ENCODE measurements around the gene LMAN2.
"Not testable (repeated sequence)": the region's sequence is repeated elsewhere in the genome, so short reads cannot be mapped to it uniquely, and the experiment has no call there.

LMAN2 gene

GRCh38 chr5:177346820-177347219 is 4.6 kb downstream of the LMAN2 start:
- DNase-seq: no peak

GRCh38 chr5:177344891-177345290 is 6.6 kb downstream of the LMAN2 start:
- DNase-seq: no peak

GRCh38 chr5:177343777-177344176 is 7.7 kb downstream of the LMAN2 start:
- DNase-seq: no peak

- DNase-seq: not testable (repeated sequence)
These were observed 8.5 kb downstream of the LMAN2 start for GRCh38 chr5:177343000-177343399.

- DNase-seq: no peak
These were observed 12.3 kb downstream of the LMAN2 start for GRCh38 chr5:177339107-177339638.

GRCh38 chr5:177338251-177339106 is 13.0 kb downstream of the LMAN2 start:
- no peak for DNase-seq

- no peak for DNase-seq
These were observed 14.6 kb downstream of the LMAN2 start for GRCh38 chr5:177336603-177337494.

- peak; percentile 73 for DNase-seq
These were observed 15.4 kb downstream of the LMAN2 start for GRCh38 chr5:177336112-177336511.

GRCh38 chr5:177335701-177336065 is 15.8 kb downstream of the LMAN2 start:
- DNase-seq: no peak

GRCh38 chr5:177334781-177335700 is 16.4 kb downstream of the LMAN2 start:
- no peak for DNase-seq

- no peak for DNase-seq
These were observed 17.3 kb downstream of the LMAN2 start for GRCh38 chr5:177334155-177334551.

GRCh38 chr5:177333420-177334154 is 17.9 kb downstream of the LMAN2 start:
- no peak for DNase-seq

GRCh38 chr5:177332896-177333260 is 18.6 kb downstream of the LMAN2 start:
- no peak for DNase-seq

GRCh38 chr5:177332031-177332895 is 19.2 kb downstream of the LMAN2 start:
- DNase-seq: no peak

GRCh38 chr5:177330991-177331842 is 20.3 kb downstream of the LMAN2 start:
- no peak for DNase-seq

- DNase-seq: no peak
These were observed 21.6 kb downstream of the LMAN2 start for GRCh38 chr5:177329883-177330282.

- no peak for DNase-seq
These were observed 22.8 kb downstream of the LMAN2 start for GRCh38 chr5:177328545-177329231.

GRCh38 chr5:177327539-177328522 is 23.6 kb downstream of the LMAN2 start:
- DNase-seq: peak; percentile 37

Data from hematopoietic multipotent progenitor cell treated with erythropoietin and hydrocortisone succinate and interleukin-3 and kit ligand, for 8 days (in vitro differentiated cells).